WI38 (cell line): ENCODE results near the gene TMEM151A.

Experiments
- H3K4me3 ChIP-seq: 2 replicates; pipeline ENCODE4 v1.5.1; 2011; ENCODE audit warnings: low read depth, mild to moderate bottlenecking, control low read depth, low read length
- TF ChIP-seq, protein P1 (sequence below): IDR thresholded peaks from 2 replicates; pipeline ENCODE4 v1.5.1; 2012; ENCODE audit warnings: low read depth, mild to moderate bottlenecking, control low read depth, low read length

Gene TMEM151A

DNA sequence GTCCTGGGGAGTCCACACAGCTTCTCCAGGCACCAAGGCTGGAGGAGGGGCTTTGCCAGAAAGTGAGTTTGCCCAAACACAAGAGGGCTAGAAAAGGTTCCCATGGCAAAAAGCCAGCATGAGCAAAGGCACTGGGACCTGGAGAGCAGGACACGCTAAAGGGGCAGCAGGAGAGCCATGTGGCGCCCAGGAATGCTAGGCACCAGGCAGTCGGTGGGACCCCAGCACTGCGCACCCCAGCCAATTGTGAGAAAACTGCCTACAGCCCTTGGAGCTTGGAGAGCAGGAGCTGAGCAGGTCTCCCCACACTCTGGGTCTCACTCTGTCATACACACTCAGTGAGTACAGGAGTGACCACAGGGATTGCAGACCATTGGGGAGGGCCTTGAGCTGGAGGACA, 28.5 kb upstream of the TMEM151A start:
- TF ChIP-seq, protein P1, sequence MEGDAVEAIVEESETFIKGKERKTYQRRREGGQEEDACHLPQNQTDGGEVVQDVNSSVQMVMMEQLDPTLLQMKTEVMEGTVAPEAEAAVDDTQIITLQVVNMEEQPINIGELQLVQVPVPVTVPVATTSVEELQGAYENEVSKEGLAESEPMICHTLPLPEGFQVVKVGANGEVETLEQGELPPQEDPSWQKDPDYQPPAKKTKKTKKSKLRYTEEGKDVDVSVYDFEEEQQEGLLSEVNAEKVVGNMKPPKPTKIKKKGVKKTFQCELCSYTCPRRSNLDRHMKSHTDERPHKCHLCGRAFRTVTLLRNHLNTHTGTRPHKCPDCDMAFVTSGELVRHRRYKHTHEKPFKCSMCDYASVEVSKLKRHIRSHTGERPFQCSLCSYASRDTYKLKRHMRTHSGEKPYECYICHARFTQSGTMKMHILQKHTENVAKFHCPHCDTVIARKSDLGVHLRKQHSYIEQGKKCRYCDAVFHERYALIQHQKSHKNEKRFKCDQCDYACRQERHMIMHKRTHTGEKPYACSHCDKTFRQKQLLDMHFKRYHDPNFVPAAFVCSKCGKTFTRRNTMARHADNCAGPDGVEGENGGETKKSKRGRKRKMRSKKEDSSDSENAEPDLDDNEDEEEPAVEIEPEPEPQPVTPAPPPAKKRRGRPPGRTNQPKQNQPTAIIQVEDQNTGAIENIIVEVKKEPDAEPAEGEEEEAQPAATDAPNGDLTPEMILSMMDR = no peak
- no peak overlapping the region for H3K4me3 ChIP-seq

DNA sequence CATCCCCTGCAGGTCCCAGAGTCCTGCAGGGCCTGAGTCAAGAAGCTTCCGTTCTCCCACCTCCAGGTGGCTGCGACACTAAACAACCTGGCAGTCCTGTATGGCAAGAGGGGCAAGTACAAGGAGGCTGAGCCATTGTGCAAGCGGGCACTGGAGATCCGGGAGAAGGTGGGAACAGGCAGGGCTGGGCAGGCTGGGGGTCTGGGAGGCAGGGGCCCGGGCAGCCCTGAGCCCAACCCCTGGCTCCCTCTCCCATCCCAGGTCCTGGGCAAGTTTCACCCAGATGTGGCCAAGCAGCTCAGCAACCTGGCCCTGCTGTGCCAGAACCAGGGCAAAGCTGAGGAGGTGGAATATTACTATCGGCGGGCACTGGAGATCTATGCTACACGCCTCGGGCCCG, 27.9 kb upstream of the TMEM151A start:
- TF ChIP-seq, protein P1 = no peak
- H3K4me3 ChIP-seq = no peak overlapping the region

DNA sequence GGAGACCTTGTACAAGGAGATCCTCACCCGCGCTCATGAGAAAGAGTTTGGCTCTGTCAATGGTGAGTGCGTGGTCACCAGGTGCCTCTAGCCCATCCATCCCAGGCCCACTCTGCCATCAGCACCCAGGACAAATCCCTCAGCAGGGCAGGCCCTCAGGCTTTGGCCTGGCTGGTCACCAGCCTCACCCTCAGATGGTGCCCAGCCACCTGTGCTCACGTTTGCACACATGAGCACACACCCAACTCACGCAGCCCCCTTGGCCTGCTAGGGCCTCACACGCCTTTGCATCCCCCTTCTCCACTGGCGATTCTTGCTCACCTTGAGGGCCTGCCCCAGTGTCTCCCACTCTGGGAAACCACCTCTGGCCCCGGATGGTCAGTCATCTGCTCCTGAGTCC, 27.3 kb upstream of the TMEM151A start:
- H3K4me3 ChIP-seq = no peak overlapping the region
- TF ChIP-seq, protein P1 = no peak

DNA sequence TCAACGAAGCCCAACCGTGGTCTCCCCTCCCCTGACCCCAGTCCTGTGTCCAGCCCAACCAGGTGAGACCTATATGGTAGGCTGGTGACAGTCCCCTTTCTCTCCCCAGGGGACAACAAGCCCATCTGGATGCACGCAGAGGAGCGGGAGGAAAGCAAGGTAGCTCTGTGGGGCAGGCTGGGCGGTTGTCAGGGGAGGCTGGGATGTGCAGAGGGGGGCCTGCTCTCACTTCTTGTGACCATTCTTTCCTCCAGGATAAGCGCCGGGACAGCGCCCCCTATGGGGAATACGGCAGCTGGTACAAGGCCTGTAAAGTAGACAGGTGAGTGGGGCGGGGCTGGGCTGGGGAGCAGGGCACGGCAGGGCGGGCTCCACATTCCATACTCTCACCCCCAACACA, 26.8 kb upstream of the TMEM151A start:
- no peak overlapping the region for H3K4me3 ChIP-seq
- TF ChIP-seq, protein P1 = no peak

DNA sequence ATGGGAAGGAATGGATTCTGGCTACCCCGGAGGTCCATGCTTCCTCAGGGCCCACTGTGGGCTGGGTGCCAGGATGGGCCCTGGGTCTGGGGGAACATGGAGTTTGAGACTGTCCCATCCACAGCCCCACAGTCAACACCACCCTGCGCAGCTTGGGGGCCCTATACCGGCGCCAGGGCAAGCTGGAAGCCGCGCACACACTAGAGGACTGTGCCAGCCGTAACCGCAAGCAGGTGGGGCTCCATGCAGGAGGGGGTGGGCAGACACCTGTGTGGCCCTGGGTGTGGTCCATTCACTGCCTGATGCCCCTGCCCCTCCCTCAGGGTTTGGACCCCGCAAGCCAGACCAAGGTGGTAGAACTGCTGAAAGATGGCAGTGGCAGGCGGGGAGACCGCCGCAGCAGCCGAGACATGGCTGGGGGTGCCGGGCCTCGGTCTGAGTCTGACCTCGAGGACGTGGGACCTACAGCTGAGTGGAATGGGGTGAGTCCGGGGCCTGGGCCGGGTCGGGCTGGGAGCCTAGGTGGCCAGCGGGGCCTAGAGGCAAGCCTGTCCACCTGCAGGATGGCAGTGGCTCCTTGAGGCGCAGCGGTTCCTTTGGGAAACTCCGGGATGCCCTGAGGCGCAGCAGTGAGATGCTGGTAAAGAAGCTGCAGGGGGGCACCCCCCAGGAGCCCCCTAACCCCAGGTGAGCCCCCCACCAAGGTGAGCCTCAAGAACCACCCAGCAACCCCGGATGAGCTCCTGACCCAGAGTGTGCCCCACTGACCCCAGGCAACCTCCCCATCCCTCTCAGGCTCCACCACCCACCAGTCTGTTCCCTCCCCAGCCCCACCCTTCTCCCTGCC, 25.9 kb upstream of the TMEM151A start:
- no peak overlapping the region for H3K4me3 ChIP-seq
- TF ChIP-seq, protein P1 = no peak

DNA sequence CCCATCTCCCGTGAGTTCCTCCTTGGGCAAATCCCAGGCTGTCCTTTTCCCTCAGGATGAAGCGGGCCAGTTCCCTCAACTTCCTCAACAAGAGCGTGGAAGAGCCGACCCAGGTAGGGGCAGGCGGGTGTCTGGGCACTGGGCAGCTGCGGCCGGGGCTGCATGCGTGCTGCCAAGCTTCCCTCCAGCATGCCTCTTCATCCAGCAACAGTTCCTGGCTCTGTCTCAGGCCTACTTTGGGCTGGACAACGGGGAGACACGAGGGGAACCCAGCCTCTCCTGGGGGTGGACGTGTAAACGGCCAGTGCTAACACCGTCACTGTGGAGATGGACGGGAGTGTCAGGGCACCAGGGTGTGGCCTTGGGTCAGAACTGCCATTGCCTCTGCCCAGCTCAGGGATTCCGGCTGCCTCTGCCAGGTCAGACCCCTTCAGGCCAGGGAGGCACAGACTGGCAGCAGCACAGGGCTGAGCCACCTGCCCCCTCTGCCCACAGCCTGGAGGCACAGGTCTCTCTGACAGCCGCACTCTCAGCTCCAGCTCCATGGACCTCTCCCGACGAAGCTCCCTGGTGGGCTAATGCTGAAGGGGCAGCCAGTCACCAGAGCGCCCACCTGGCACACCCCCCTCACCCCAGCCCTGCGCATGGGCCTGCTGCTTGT, 25.2 kb upstream of the TMEM151A start:
- peak overlapping the region; percentile 98 for H3K4me3 ChIP-seq
- TF ChIP-seq, protein P1 = no peak

DNA sequence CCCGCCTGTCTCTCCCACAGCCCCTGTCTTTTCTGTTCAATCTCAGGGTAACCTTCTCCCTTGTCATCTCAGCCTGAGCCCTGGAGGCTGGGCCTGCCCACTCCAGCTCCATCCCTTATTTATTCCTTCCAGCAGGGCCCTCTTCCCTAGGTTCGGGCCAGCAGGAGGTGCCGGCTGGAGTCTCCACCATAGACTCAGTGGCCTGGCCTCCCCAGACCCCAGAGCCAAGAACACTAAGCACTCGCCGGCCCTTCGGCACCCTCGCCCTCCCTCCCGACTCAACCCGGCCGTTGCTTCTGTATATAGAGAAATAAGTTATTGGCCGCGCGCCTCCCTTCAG, 24.7 kb upstream of the TMEM151A start:
- TF ChIP-seq, protein P1 = no peak
- H3K4me3 ChIP-seq = peak overlapping the region; percentile 98
